A673 (cell line): ENCODE measurements around the gene SRP68. TPM values are rescaled to one million over a fixed set of nuclear protein-coding genes. Genes with fewer than 3 reads are reported as not detected.
"Not testable (repeated sequence)": the region's sequence is repeated elsewhere in the genome, so short reads cannot be mapped to it uniquely, and the experiment has no call there.

Source experiments
- BruUV-seq: library from RNA; stranded (reverse); fragments of 400-500 nt; replicated peaks from 2 replicates; lab custom pipeline; 2021; lab: Mats Ljungman, UMichigan
- CTCF ChIA-PET: fragments of 300-600 bp; sonication (Branson Sonifier 250); formaldehyde crosslinking; loops from one replicate; lab custom pipeline; 2022; ENCODE audit warnings: antibody characterized with exemption; lab: Charles Lee
- POLR2A ChIA-PET: fragments of 300-600 bp; sonication (Branson Sonifier 250); formaldehyde crosslinking; loops from one replicate; lab custom pipeline; 2022; ENCODE audit warnings: antibody characterized with exemption; ENCODE audit not compliant: low non-redundant PET; lab: Charles Lee
- DNase-seq: peaks from one replicate; pipeline ENCODE4 v3.0.0-alpha.2; 2015; ENCODE audit warnings: low spot score
- H3K27ac ChIP-seq: fragments of 200-600 bp; sonication (generic); 2 replicates; pipeline ENCODE4 v1.5.1; 2016; ENCODE audit warnings: mixed run types, low read depth, mild to moderate bottlenecking, mixed read lengths, antibody characterized with exemption, low read length; ENCODE audit not compliant: poor library complexity, severe bottlenecking
- H3K27me3 ChIP-seq: fragments of 200-600 bp; sonication (generic); replicated peaks from 2 replicates; pipeline ENCODE4 v1.6.1; 2017; ENCODE audit warnings: mixed run types, low read depth, mild to moderate bottlenecking, mixed read lengths, antibody characterized with exemption, low read length; ENCODE audit not compliant: insufficient read depth, poor library complexity
- H3K36me3 ChIP-seq: fragments of 200-600 bp; sonication (generic); 2 replicates; pipeline ENCODE4 v1.6.1; 2016; ENCODE audit warnings: mixed run types, mild to moderate bottlenecking, mixed read lengths, antibody characterized with exemption, low read length; ENCODE audit not compliant: insufficient read depth, poor library complexity, severe bottlenecking
- H3K4me1 ChIP-seq: fragments of 200-600 bp; sonication (generic); 2 replicates; pipeline ENCODE4 v1.6.1; 2017; ENCODE audit warnings: mixed run types, mild to moderate bottlenecking, mixed read lengths, antibody characterized with exemption, low read length; ENCODE audit not compliant: insufficient read depth, poor library complexity, severe bottlenecking
- H3K4me3 ChIP-seq: fragments of 200-600 bp; sonication (generic); 2 replicates; pipeline ENCODE4 v1.5.1; 2016; ENCODE audit warnings: low read depth, mixed run types, mild to moderate bottlenecking, mixed read lengths, low read length; ENCODE audit not compliant: poor library complexity, severe bottlenecking
- H3K9me3 ChIP-seq: fragments of 200-600 bp; sonication (generic); 2 replicates; pipeline ENCODE4 v1.6.1; 2016; ENCODE audit warnings: mixed run types, low read depth, mild to moderate bottlenecking, mixed read lengths, antibody characterized with exemption, low read length; ENCODE audit not compliant: poor library complexity, severe bottlenecking
- EZH2 ChIP-seq: fragments of 200-600 bp; sonication (generic); IDR thresholded peaks from 2 replicates; pipeline ENCODE4 v1.6.1; 2017; ENCODE audit warnings: borderline replicate concordance, low read depth, mild to moderate bottlenecking, mixed read lengths, antibody characterized with exemption, low read length; ENCODE audit not compliant: poor library complexity, severe bottlenecking
- intact Hi-C: fragments of 100-400 bp; cut with micrococcal nuclease; formaldehyde crosslinking; loops from one replicate; pipeline ENCODE4 v1.10.0; 2022; ENCODE audit not compliant: unreplicated experiment
- total RNA-seq: library from RNA; stranded (reverse); gene quantifications from 2 replicates; pipeline ENCODE4 v1.2.3, GENCODE V29; 2021
- TF ChIP-seq, protein P1 (sequence below): fragments of 300-800, 200-600 bp; sonication (generic); conservative IDR thresholded peaks from 2 replicates; pipeline ENCODE4 v1.5.1; 2017; ENCODE audit warnings: low read depth, mild to moderate bottlenecking, antibody characterized with exemption, low read length, moderate library complexity, mixed read lengths

The SRP68 gene
- total RNA-seq, 1 experiment from 2014 or later: 96.4 TPM

DNA sequence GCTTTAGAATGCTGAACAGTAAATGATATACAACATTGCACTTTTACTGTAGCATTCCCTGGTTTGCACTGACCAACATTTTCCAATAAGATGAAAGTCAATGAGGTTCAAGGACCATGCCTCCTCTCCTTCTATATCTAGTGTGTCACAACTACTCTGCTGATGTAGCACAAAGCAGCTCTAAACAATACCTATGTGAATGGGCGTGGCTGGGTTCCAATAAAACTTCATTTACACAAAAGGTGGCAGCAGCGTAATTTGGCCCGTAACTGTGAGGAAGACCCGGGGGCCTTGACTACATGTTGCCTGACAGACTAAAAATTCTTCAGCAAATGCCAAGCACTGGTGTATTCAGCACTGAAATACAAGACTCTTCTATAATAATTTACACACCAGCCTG lies 6.5 kb downstream of the SRP68 start:
- no peak for TF ChIP-seq EZH2
- TF ChIP-seq, protein P1, sequence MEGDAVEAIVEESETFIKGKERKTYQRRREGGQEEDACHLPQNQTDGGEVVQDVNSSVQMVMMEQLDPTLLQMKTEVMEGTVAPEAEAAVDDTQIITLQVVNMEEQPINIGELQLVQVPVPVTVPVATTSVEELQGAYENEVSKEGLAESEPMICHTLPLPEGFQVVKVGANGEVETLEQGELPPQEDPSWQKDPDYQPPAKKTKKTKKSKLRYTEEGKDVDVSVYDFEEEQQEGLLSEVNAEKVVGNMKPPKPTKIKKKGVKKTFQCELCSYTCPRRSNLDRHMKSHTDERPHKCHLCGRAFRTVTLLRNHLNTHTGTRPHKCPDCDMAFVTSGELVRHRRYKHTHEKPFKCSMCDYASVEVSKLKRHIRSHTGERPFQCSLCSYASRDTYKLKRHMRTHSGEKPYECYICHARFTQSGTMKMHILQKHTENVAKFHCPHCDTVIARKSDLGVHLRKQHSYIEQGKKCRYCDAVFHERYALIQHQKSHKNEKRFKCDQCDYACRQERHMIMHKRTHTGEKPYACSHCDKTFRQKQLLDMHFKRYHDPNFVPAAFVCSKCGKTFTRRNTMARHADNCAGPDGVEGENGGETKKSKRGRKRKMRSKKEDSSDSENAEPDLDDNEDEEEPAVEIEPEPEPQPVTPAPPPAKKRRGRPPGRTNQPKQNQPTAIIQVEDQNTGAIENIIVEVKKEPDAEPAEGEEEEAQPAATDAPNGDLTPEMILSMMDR: no peak

DNA sequence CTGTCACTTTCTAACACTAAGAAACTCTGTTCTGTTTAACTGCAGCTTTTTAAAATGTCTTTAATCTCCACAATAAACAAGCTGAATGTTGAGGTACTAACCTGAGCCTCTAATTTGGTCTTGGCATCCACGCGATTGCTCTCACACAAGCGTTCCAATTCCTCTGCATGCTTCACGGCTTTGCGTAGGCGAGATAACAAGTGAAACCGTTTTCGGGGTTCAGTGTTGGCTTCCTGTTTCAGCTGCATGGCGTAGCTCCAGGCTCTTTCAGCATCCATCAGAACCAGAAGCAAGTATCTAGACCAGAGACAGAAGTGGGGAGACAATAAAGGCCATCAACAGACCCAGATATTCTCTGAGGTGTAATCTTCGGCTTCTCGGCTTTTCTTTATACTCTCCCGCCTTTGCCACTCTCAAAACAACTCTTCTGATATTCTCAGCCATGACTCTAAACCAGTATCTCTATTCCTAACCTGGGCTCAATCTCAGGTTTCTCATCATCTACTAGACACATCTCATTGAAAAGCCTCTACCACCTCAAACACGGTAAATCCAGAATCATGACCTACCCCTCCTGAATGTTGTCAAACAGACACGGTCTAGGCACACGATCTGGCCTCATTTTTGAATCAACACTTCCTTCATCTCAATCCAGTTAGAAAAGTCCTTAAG lies 8.3 kb downstream of the SRP68 start:
- DNase-seq: peak; percentile 48
- POLR2A ChIA-PET: interaction anchor here (0.6 kb wide), 2 partner anchors 110 to 226 kb away, joined by 6 to 8 read pairs; no protein-coding TSS in a partner anchor
- CTCF ChIA-PET: interaction anchor here (0.7 kb wide), 1 partner anchor 40 kb away, joined by 4 read pairs; no protein-coding TSS in a partner anchor

More for the DNA sequence above, 6.5 kb downstream of the SRP68 start:
- H3K27me3 ChIP-seq: no peaks in the 10 kb centered on the region
- H3K27ac ChIP-seq: no peak overlapping the region
- BruUV-seq: no TSS peak
- intact Hi-C loops: no loop called here
- peaks cover 60% of the 10 kb centered on the region for H3K36me3 ChIP-seq
- ChIA-PET POLR2A (interaction anchor here (0.5 to 0.7 kb wide), 2 partner anchors 161 to 631 kb away, joined by 4 to 5 read pairs; partner anchors contain the start of gene MRPL38), CTCF (no interaction called here)
- DNase-seq: no peak
- peaks cover 9% of the 10 kb centered on the region for H3K4me1 ChIP-seq
- no peaks in the 10 kb centered on the region for H3K9me3 ChIP-seq
- no peak overlapping the region for H3K4me3 ChIP-seq

DNA sequence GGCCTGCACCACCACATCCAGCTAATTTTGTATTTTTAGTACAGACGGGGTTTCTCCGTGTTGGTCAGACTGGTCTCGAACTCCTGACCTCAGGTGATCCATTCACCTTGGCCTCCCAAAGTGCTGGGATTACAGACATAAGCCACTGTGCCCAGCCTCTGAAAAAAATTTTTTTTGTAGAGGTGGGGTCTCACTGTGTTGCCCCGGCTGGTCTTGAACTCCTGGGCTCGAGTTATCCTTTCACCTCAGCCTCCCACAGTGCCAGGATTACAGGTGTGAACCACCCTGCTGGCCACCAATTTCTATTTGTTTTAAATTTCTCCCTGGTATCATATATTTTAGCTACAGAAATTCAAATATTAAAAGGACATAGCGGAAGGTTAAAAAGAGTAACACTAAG lies 14.1 kb downstream of the SRP68 start:
- H3K27ac ChIP-seq, H3K4me3 ChIP-seq, BruUV-seq, H3K27me3 ChIP-seq, H3K9me3 ChIP-seq, CTCF ChIA-PET, H3K4me1 ChIP-seq, DNase-seq, intact Hi-C loops, POLR2A ChIA-PET: not testable (repeated sequence)
- peaks cover 81% of the 10 kb centered on the region for H3K36me3 ChIP-seq

More for the DNA sequence above, 8.3 kb downstream of the SRP68 start:
- intact Hi-C loops: no loop called here
- Histone ChIP-seq H3K4me3 (no peak overlapping the region), H3K27ac (no peak overlapping the region), H3K27me3 (no peaks in the 10 kb centered on the region), H3K4me1 (peaks cover 6% of the 10 kb centered on the region), H3K36me3 (peaks cover 76% of the 10 kb centered on the region), H3K9me3 (no peaks in the 10 kb centered on the region)
- TF ChIP-seq EZH2: no peak
- TF ChIP-seq, protein P1: no peak
- BruUV-seq: no TSS peak
